ENCODE data around the gene USP49. TPM values are rescaled to one million over a fixed set of nuclear protein-coding genes. Genes with fewer than 3 reads are reported as not detected.

USP49 gene
- total and polyA plus RNA-seq, 2 of the 4 experiments (the other 2 are of a cell fraction) = 1.4 to 2.1 TPM

DNA sequence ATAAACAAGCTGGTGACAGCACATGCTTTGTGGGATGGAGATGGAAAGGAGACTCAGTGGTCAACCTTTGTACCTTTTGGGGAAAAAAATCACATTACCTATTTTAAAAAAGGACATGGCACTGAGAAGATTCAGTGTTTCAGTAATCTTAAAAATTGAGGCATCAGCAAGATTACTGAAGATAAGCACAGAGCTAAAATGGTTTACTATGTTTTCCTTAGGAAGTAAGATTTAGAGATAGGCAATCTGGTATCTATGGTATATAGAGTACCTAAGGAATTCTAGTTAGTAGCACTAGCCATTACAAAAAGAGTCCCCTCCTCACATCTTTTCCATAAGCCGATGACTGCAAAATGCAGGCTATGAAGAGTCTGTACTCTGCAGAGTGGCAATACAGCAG, 72.0 kb downstream of the USP49 start:
- Histone ChIP-seq H2AFZ (replicated peaks; ENCODE audit: low read length, poor library complexity) (no peak overlapping the region), H3K79me1 (ENCODE audit: low read depth in 1 of 2, low read length in 2 of 2) (no peaks in the 10 kb centered on the region), H3K36me3 (ENCODE audit: control insufficient read depth, insufficient read depth, low read length) (no peaks in the 10 kb centered on the region), H4K20me1 (ENCODE audit: insufficient read depth, low read length) (no peaks in the 10 kb centered on the region), H2BK15ac (ENCODE audit: low read depth, low read length) (no peak overlapping the region), H3K14ac (replicated peaks; ENCODE audit: low read depth, low read length) (no peak overlapping the region), H2AK9ac (replicated peaks; ENCODE audit: low read depth, low read length, poor library complexity) (no peak overlapping the region), H3K9me3 (ENCODE audit: control insufficient read depth, insufficient read depth, low read length) (no peaks in the 10 kb centered on the region), H2BK120ac (ENCODE audit: low read depth, low read length) (no peak overlapping the region), H3K9me1 (ENCODE audit: insufficient read depth, low read length) (no peaks in the 10 kb centered on the region), H4K91ac (ENCODE audit: insufficient read depth, low read depth, low read length) (no peak overlapping the region), H3K23ac (ENCODE audit: low read depth, low read length) (no peak overlapping the region), H4K5ac (ENCODE audit: low read depth, low read length) (no peak overlapping the region), H3K4ac (ENCODE audit: low read depth, low read length) (no peak overlapping the region), H3K56ac (ENCODE audit: extremely low read depth, insufficient read depth, low read length) (no peak overlapping the region), H2BK20ac (ENCODE audit: low read depth, low read length) (no peak overlapping the region), H3K4me1 (ENCODE audit: control insufficient read depth, insufficient read depth, low read length) (no peaks in the 10 kb centered on the region), H4K8ac (ENCODE audit: low read depth in 2 of 2, low read length in 2 of 2) (no peak overlapping the region), H3K27ac (ENCODE audit: insufficient read depth, low read length) (no peak overlapping the region), H3K4me3 (ENCODE audit: insufficient read depth, low read depth, low read length) (no peak overlapping the region), H3K9ac (ENCODE audit: low read depth, low read length) (no peak overlapping the region), H3K27me3 (ENCODE audit: control insufficient read depth, insufficient read depth, low read length) (no peaks in the 10 kb centered on the region), H2BK5ac (ENCODE audit: low read depth, low read length, poor library complexity, severe bottlenecking) (no peak overlapping the region), H3K18ac (ENCODE audit: low read depth, low read length) (no peak overlapping the region), H2AK5ac (ENCODE audit: low read depth, low read length) (no peak overlapping the region), H3K4me2 (ENCODE audit: low read depth, low read length) (no peak overlapping the region)
- CTCF ChIA-PET = no interaction called here
- TF ChIP-seq, protein P1, sequence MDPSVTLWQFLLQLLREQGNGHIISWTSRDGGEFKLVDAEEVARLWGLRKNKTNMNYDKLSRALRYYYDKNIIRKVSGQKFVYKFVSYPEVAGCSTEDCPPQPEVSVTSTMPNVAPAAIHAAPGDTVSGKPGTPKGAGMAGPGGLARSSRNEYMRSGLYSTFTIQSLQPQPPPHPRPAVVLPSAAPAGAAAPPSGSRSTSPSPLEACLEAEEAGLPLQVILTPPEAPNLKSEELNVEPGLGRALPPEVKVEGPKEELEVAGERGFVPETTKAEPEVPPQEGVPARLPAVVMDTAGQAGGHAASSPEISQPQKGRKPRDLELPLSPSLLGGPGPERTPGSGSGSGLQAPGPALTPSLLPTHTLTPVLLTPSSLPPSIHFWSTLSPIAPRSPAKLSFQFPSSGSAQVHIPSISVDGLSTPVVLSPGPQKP (IDR thresholded peaks at IDR 0.05; ENCODE audit: borderline replicate concordance, low read depth, low read length) = no peak
- no peak for TF ChIP-seq BHLHE40 (IDR thresholded peaks at IDR 0.05; ENCODE audit: low read depth, low read length)
- no peak for TF ChIP-seq RFX5 (IDR thresholded peaks at IDR 0.05; ENCODE audit: low read depth, low read length)
- no peak for TF ChIP-seq RAD21 (IDR thresholded peaks at IDR 0.05; ENCODE audit: low read length)
- TF ChIP-seq CEBPB (IDR thresholded peaks at IDR 0.05; ENCODE audit: low read depth, low read length) = no peak
- TF ChIP-seq SMC3 (IDR thresholded peaks at IDR 0.05; ENCODE audit: low read depth, low read length) = no peak
- TF ChIP-seq, protein P2, sequence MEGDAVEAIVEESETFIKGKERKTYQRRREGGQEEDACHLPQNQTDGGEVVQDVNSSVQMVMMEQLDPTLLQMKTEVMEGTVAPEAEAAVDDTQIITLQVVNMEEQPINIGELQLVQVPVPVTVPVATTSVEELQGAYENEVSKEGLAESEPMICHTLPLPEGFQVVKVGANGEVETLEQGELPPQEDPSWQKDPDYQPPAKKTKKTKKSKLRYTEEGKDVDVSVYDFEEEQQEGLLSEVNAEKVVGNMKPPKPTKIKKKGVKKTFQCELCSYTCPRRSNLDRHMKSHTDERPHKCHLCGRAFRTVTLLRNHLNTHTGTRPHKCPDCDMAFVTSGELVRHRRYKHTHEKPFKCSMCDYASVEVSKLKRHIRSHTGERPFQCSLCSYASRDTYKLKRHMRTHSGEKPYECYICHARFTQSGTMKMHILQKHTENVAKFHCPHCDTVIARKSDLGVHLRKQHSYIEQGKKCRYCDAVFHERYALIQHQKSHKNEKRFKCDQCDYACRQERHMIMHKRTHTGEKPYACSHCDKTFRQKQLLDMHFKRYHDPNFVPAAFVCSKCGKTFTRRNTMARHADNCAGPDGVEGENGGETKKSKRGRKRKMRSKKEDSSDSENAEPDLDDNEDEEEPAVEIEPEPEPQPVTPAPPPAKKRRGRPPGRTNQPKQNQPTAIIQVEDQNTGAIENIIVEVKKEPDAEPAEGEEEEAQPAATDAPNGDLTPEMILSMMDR (conservative IDR thresholded peaks at IDR 0.05; ENCODE audit: low read depth, low read length) = no peak
- TF ChIP-seq, protein P3, sequence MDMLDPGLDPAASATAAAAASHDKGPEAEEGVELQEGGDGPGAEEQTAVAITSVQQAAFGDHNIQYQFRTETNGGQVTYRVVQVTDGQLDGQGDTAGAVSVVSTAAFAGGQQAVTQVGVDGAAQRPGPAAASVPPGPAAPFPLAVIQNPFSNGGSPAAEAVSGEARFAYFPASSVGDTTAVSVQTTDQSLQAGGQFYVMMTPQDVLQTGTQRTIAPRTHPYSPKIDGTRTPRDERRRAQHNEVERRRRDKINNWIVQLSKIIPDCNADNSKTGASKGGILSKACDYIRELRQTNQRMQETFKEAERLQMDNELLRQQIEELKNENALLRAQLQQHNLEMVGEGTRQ (IDR thresholded peaks at IDR 0.05; ENCODE audit: low read depth, low read length) = no peak
- TF ChIP-seq MXI1 (IDR thresholded peaks at IDR 0.05; ENCODE audit: borderline replicate concordance, low read depth, low read length) = no peak
- no peak for TF ChIP-seq POLR2A (IDR thresholded peaks at IDR 0.05; ENCODE audit: low read depth, low read length)
- TF ChIP-seq MAFK (IDR thresholded peaks at IDR 0.05; ENCODE audit: low read depth, low read length) = no peak
- DNase-seq (no peak), ATAC-seq (ENCODE audit: low read depth) (no peak)
- POLR2A ChIA-PET (ENCODE audit: unreplicated experiment) = interaction anchor here (0.6 kb wide), 1 partner anchor 11 kb away, joined by 4 read pairs; no protein-coding TSS in a partner anchor
- in situ Hi-C loops (cut with MboI; ENCODE audit: low sequenced_read_pairs) = no loop called here
- WGBS, 2 experiments (ENCODE audit: extremely low coverage in 2 of 2, insufficient read length in 1 of 2) = 83% methylated on average over 1 of the region's 1 CpG; no CpG with 5 or more reads in 1 of the 2 experiments
- no TSS peak for BruUV-seq (replicated peaks)
- dilution Hi-C loops (cut with HindIII; ENCODE audit: low sequenced_read_pairs, unreplicated experiment) = no loop called here
- intact Hi-C loops (cut with micrococcal nuclease) = no loop called here

Data from IMR-90 (cell line).